Gastroesophageal sphincter (tissue), 4 donors: ENCODE measurements around the gene PRR12. TPM values are rescaled to one million over a fixed set of nuclear protein-coding genes. Genes with fewer than 3 reads are reported as not detected.

ENCODE experiments used
- ATAC-seq: fragments of 150-250 bp; one replicate; pipeline ENCODE4 v1.9.1; 2016; ENCODE audit warnings: mild to moderate bottlenecking, moderate library complexity
- H3K27ac ChIP-seq, 4 donors: fragments of 200-600 bp; sonication (generic) in 3 of 4; 1 replicate in 3 of 4; 2 replicates in 1 of 4; pipeline ENCODE4 v1.5.1; 2016 to 2019
- H3K27me3 ChIP-seq: fragments of 200-600 bp; sonication (generic); one replicate; pipeline ENCODE4 v1.5.1; 2019
- H3K36me3 ChIP-seq, 2 donors: fragments of 200-600 bp; sonication (generic); one replicate each; pipeline ENCODE4 v1.5.1; 2019; ENCODE audit warnings: control low read depth in 1 of 2
- H3K4me1 ChIP-seq, 3 donors: fragments of 200-600 bp; sonication (generic); 1 replicate in 2 of 3; 2 replicates in 1 of 3; pipeline ENCODE4 v1.5.1; 2016 to 2019; ENCODE audit warnings: control low read depth in 2 of 3
- H3K4me3 ChIP-seq, 2 donors: fragments of 200-600 bp; sonication (generic); one replicate each; pipeline ENCODE4 v1.5.1; 2019; ENCODE audit warnings: mild to moderate bottlenecking in 1 of 2, moderate library complexity in 1 of 2
- H3K9me3 ChIP-seq, 3 donors: fragments of 200-600 bp; sonication (generic); one replicate each; pipeline ENCODE4 v1.5.1; 2017 to 2019; ENCODE audit warnings: control low read depth in 2 of 3
- CTCF ChIP-seq, 4 experiments: fragments of 200-600 bp in 2 of 4; fragments of 450-650 bp in 2 of 4; sonication (generic) in 1 of 4; IDR thresholded peaks; one replicate each; pipeline ENCODE4 v1.5.1; 2017 to 2019; ENCODE audit warnings: antibody characterized with exemption in 4 of 4, mild to moderate bottlenecking in 2 of 4, moderate library complexity in 2 of 4
- EP300 ChIP-seq: sonication (generic); formaldehyde crosslinking; IDR thresholded peaks from one replicate; pipeline ENCODE4 v1.6.1; 2017; ENCODE audit warnings: antibody characterized with exemption, mild to moderate bottlenecking
- POLR2A ChIP-seq, 2 donors: fragments of 450-650 bp; IDR thresholded peaks; one replicate each; pipeline ENCODE4 v1.6.1; 2017; ENCODE audit warnings: antibody characterized with exemption in 2 of 2, mild to moderate bottlenecking in 2 of 2, moderate library complexity in 1 of 2
- POLR2AphosphoS5 ChIP-seq: sonication (generic); formaldehyde crosslinking; IDR thresholded peaks from one replicate; pipeline ENCODE4 v1.6.1; 2017; ENCODE audit warnings: antibody characterized with exemption
- WGBS, 2 donors: methylation state at CpG; one replicate each; pipeline ENCODE4 v1.1.5; 2018; ENCODE audit warnings: low coverage in 1 of 2; 5-methylcytosine and 5-hydroxymethylcytosine counted together
- total RNA-seq, 4 donors: library from RNA; depleted of rRNA; stranded (reverse); fragments of >200 nt; gene quantifications; one replicate each; pipeline ENCODE4 v1.1.0, GENCODE V29; 2016

The PRR12 gene
- total RNA-seq, 4 donors from 2014 or later = 9.3 to 24.1 (median 14.8) TPM

- H3K36me3 ChIP-seq = peaks cover 0 to 100% of the 10 kb centered on the region in 2 donors
These were observed 67.1 kb downstream of the PRR12 start for GRCh38 chr19:49658139-49658517.

GRCh38 chr19:49658566-49659442 is 67.8 kb downstream of the PRR12 start:
- peaks cover 0 to 94% of the 10 kb centered on the region in 2 donors for H3K36me3 ChIP-seq
- TF ChIP-seq POLR2A (IDR thresholded peaks at IDR 0.05) (no peak), POLR2AphosphoS5 (no peak), EP300 (no peak), CTCF (IDR thresholded peaks at IDR 0.05) (no peak)
- ATAC-seq = no peak
- no peak overlapping the region for H3K27ac ChIP-seq
- WGBS, 2 donors = 40% methylated on average over 1 of the region's 12 CpGs; no CpG with 5 or more reads in 1 of the 2 donors
- H3K4me1 ChIP-seq = peaks cover 0 to 10% (median 0%) of the 10 kb centered on the region in 3 donors
- no peaks in the 10 kb centered on the region for H3K27me3 ChIP-seq
- no peaks in the 10 kb centered on the region for H3K9me3 ChIP-seq
- no peak overlapping the region for H3K4me3 ChIP-seq

More at GRCh38 chr19:49658139-49658517, 67.1 kb downstream of the PRR12 start:
- Histone ChIP-seq H3K9me3 (no peaks in the 10 kb centered on the region), H3K4me3 (no peak overlapping the region), H3K4me1 (peaks cover 0 to 4% (median 0%) of the 10 kb centered on the region in 3 donors), H3K27me3 (no peaks in the 10 kb centered on the region), H3K27ac (no peak overlapping the region)
- no peak for ATAC-seq
- WGBS, 2 donors = no CpG with 5 or more reads among the region's 15 CpGs
- TF ChIP-seq CTCF (IDR thresholded peaks at IDR 0.05) (no peak), EP300 (no peak), POLR2A (IDR thresholded peaks at IDR 0.05) (no peak), POLR2AphosphoS5 (no peak)

- H3K36me3 ChIP-seq = peaks cover 0 to 77% of the 10 kb centered on the region in 2 donors
These were observed 69.5 kb downstream of the PRR12 start for GRCh38 chr19:49660338-49660961.

GRCh38 chr19:49662011-49662410 is 71.0 kb downstream of the PRR12 start:
- Histone ChIP-seq H3K27ac (no peak overlapping the region), H3K36me3 (peaks cover 0 to 61% of the 10 kb centered on the region in 2 donors), H3K4me1 (peaks cover 0 to 38% (median 7%) of the 10 kb centered on the region in 3 donors), H3K27me3 (no peaks in the 10 kb centered on the region), H3K4me3 (no peak overlapping the region), H3K9me3 (no peaks in the 10 kb centered on the region)
- WGBS, 2 donors = no CpG with 5 or more reads among the region's 16 CpGs
- ATAC-seq = no peak
- TF ChIP-seq EP300 (no peak), CTCF (IDR thresholded peaks at IDR 0.05) (no peak), POLR2AphosphoS5 (no peak), POLR2A (IDR thresholded peaks at IDR 0.05) (no peak)

More at GRCh38 chr19:49660338-49660961, 69.5 kb downstream of the PRR12 start:
- H3K9me3 ChIP-seq = no peaks in the 10 kb centered on the region
- TF ChIP-seq EP300 (no peak), POLR2A (IDR thresholded peaks at IDR 0.05) (no peak), POLR2AphosphoS5 (no peak), CTCF (IDR thresholded peaks at IDR 0.05) (no peak)
- WGBS, 2 donors = 70 to 82% methylated on average over 2 of the region's 15 CpGs
- no peaks in the 10 kb centered on the region for H3K27me3 ChIP-seq
- H3K27ac ChIP-seq = no peak overlapping the region
- peaks cover 0 to 27% (median 0%) of the 10 kb centered on the region in 3 donors for H3K4me1 ChIP-seq
- ATAC-seq = no peak
- H3K4me3 ChIP-seq = no peak overlapping the region
